ENCODE data around the gene TRIM43.
A peak's percentile ranks its signal among the peaks of the same experiment; 100 is the strongest.
"Not testable (repeated sequence)": the region's sequence is repeated elsewhere in the genome, so short reads cannot be mapped to it uniquely, and the experiment has no call there.

The TRIM43 gene

GRCh38 chr2:95584321-95584720 lies 7.5 kb upstream of the TRIM43 start:
- not testable (repeated sequence) for H2BK120ac ChIP-seq (ENCODE audit: insufficient read depth, low read length, poor library complexity); H3K79me1 ChIP-seq (ENCODE audit: low read length); H3K18ac ChIP-seq (ENCODE audit: low read length); H4K12ac ChIP-seq (ENCODE audit: low read depth, low read length); H3K4me1 ChIP-seq (ENCODE audit: control insufficient read depth in 1 of 2, insufficient read depth in 2 of 2, low read length in 2 of 2); H3K14ac ChIP-seq (ENCODE audit: low read length); H3K4me2 ChIP-seq (ENCODE audit: low read length); H4K8ac ChIP-seq (ENCODE audit: low read depth, low read length); H3K27me3 ChIP-seq (ENCODE audit: insufficient read depth, low read length); H3K9ac ChIP-seq (ENCODE audit: low read length); H2AK5ac ChIP-seq (ENCODE audit: low read length); H2AFZ ChIP-seq (ENCODE audit: insufficient read depth, low read length, poor library complexity); H3K36me3 ChIP-seq (ENCODE audit: control insufficient read depth in 1 of 2, insufficient read depth in 2 of 2, low read length in 2 of 2); H4K91ac ChIP-seq (ENCODE audit: low read depth, low read length); H2BK5ac ChIP-seq (ENCODE audit: low read depth, low read length, poor library complexity); H3K9me3 ChIP-seq (ENCODE audit: insufficient read depth, low read depth, low read length); H3K23ac ChIP-seq (ENCODE audit: low read length); H3K4ac ChIP-seq (ENCODE audit: low read depth, low read length); H3K79me2 ChIP-seq (ENCODE audit: control insufficient read depth, insufficient read depth, low read length, poor library complexity); H3K27ac ChIP-seq (ENCODE audit: low read depth, low read length); H3K4me3 ChIP-seq (ENCODE audit: low read depth, low read length); H2BK12ac ChIP-seq (ENCODE audit: low read length)
- WGBS (ENCODE audit: extremely low coverage, insufficient coverage, insufficient read length) = no CpG with 5 or more reads among the region's 1 CpG
- peak; percentile 35 to 62 for DNase-seq

GRCh38 chr2:95589777-95590536 lies 1.8 kb upstream of the TRIM43 start:
- H3K79me2 ChIP-seq (ENCODE audit: control insufficient read depth, insufficient read depth, low read length, poor library complexity); H3K27me3 ChIP-seq (ENCODE audit: insufficient read depth, low read length); H4K91ac ChIP-seq (ENCODE audit: low read depth, low read length); H2AFZ ChIP-seq (ENCODE audit: insufficient read depth, low read length, poor library complexity); H4K12ac ChIP-seq (ENCODE audit: low read depth, low read length); H3K4me2 ChIP-seq (ENCODE audit: low read length); H2BK12ac ChIP-seq (ENCODE audit: low read length); DNase-seq; H4K8ac ChIP-seq (ENCODE audit: low read depth, low read length); H3K18ac ChIP-seq (ENCODE audit: low read length); H2BK120ac ChIP-seq (ENCODE audit: insufficient read depth, low read length, poor library complexity); H3K36me3 ChIP-seq (ENCODE audit: control insufficient read depth in 1 of 2, insufficient read depth in 2 of 2, low read length in 2 of 2); H3K27ac ChIP-seq (ENCODE audit: low read depth, low read length); H2AK5ac ChIP-seq (ENCODE audit: low read length); H3K4ac ChIP-seq (ENCODE audit: low read depth, low read length); H3K9ac ChIP-seq (ENCODE audit: low read length); H3K14ac ChIP-seq (ENCODE audit: low read length); H2BK5ac ChIP-seq (ENCODE audit: low read depth, low read length, poor library complexity); H3K4me3 ChIP-seq (ENCODE audit: low read depth, low read length); H3K23ac ChIP-seq (ENCODE audit: low read length); H3K79me1 ChIP-seq (ENCODE audit: low read length); H3K9me3 ChIP-seq (ENCODE audit: insufficient read depth, low read depth, low read length); H3K4me1 ChIP-seq (ENCODE audit: control insufficient read depth in 1 of 2, insufficient read depth in 2 of 2, low read length in 2 of 2): not testable (repeated sequence)
- WGBS (ENCODE audit: extremely low coverage, insufficient coverage, insufficient read length) = no CpG with 5 or more reads among the region's 4 CpGs

DNA sequence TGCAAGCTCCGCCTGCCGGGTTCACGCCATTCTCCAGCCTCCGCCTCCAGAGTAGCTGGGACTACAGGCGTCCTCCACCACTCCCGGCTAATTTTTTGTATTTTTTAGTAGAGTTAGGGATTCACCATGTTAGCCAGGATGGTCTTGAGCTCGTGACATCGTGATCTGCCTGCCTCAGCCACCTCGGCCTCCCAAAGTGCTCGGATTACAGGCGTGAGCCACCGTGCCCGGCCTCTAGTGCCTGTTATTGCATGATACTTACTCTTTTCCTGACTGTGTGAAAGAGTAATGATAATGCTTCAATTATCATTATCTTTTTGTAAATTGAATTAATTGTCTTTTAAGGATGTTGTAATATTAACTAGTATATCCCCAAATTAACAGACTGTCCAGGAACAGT lies 1.2 kb downstream of the TRIM43 start:
- H3K79me1 ChIP-seq (ENCODE audit: low read length); H3K18ac ChIP-seq (ENCODE audit: low read length); H3K14ac ChIP-seq (ENCODE audit: low read length); H2BK5ac ChIP-seq (ENCODE audit: low read depth, low read length, poor library complexity); H3K4ac ChIP-seq (ENCODE audit: low read depth, low read length); H4K8ac ChIP-seq (ENCODE audit: low read depth, low read length); H3K9me3 ChIP-seq (ENCODE audit: insufficient read depth, low read depth, low read length); H4K91ac ChIP-seq (ENCODE audit: low read depth, low read length); H2BK12ac ChIP-seq (ENCODE audit: low read length); H3K4me1 ChIP-seq (ENCODE audit: control insufficient read depth in 1 of 2, insufficient read depth in 2 of 2, low read length in 2 of 2); H3K4me3 ChIP-seq (ENCODE audit: low read depth, low read length); H3K27ac ChIP-seq (ENCODE audit: low read depth, low read length); H2BK120ac ChIP-seq (ENCODE audit: insufficient read depth, low read length, poor library complexity); H3K4me2 ChIP-seq (ENCODE audit: low read length); H2AFZ ChIP-seq (ENCODE audit: insufficient read depth, low read length, poor library complexity); H2AK5ac ChIP-seq (ENCODE audit: low read length); H4K12ac ChIP-seq (ENCODE audit: low read depth, low read length); H3K36me3 ChIP-seq (ENCODE audit: control insufficient read depth in 1 of 2, insufficient read depth in 2 of 2, low read length in 2 of 2); H3K79me2 ChIP-seq (ENCODE audit: control insufficient read depth, insufficient read depth, low read length, poor library complexity); H3K27me3 ChIP-seq (ENCODE audit: insufficient read depth, low read length); H3K23ac ChIP-seq (ENCODE audit: low read length); DNase-seq; H3K9ac ChIP-seq (ENCODE audit: low read length): not testable (repeated sequence)
- WGBS (ENCODE audit: extremely low coverage, insufficient coverage, insufficient read length) = no CpG with 5 or more reads among the region's 13 CpGs

- H3K27me3 ChIP-seq (ENCODE audit: insufficient read depth, low read length); H3K9me3 ChIP-seq (ENCODE audit: insufficient read depth, low read depth, low read length); H3K4me2 ChIP-seq (ENCODE audit: low read length); H3K4me3 ChIP-seq (ENCODE audit: low read depth, low read length); H3K79me1 ChIP-seq (ENCODE audit: low read length); H3K27ac ChIP-seq (ENCODE audit: low read depth, low read length); H3K18ac ChIP-seq (ENCODE audit: low read length); H2AFZ ChIP-seq (ENCODE audit: insufficient read depth, low read length, poor library complexity); H3K4me1 ChIP-seq (ENCODE audit: control insufficient read depth in 1 of 2, insufficient read depth in 2 of 2, low read length in 2 of 2); H2AK5ac ChIP-seq (ENCODE audit: low read length); H2BK5ac ChIP-seq (ENCODE audit: low read depth, low read length, poor library complexity); H2BK12ac ChIP-seq (ENCODE audit: low read length); H3K23ac ChIP-seq (ENCODE audit: low read length); H3K9ac ChIP-seq (ENCODE audit: low read length); H3K4ac ChIP-seq (ENCODE audit: low read depth, low read length); H4K8ac ChIP-seq (ENCODE audit: low read depth, low read length); H3K36me3 ChIP-seq (ENCODE audit: control insufficient read depth in 1 of 2, insufficient read depth in 2 of 2, low read length in 2 of 2); H4K12ac ChIP-seq (ENCODE audit: low read depth, low read length); H3K79me2 ChIP-seq (ENCODE audit: control insufficient read depth, insufficient read depth, low read length, poor library complexity); H3K14ac ChIP-seq (ENCODE audit: low read length); H2BK120ac ChIP-seq (ENCODE audit: insufficient read depth, low read length, poor library complexity); DNase-seq; H4K91ac ChIP-seq (ENCODE audit: low read depth, low read length): not testable (repeated sequence)
- no CpG with 5 or more reads among the region's 2 CpGs for WGBS (ENCODE audit: extremely low coverage, insufficient coverage, insufficient read length)
Measured at GRCh38 chr2:95595012-95595411, 3.2 kb downstream of the TRIM43 start.
